Neutrophil (primary cell): ENCODE data around the gene MGAT4A.

Experiments
- H3K27ac ChIP-seq: fragments of 200-600 bp; sonication (generic); 2 replicates; pipeline ENCODE4 v1.5.1; 2016; ENCODE audit warnings: mild to moderate bottlenecking, moderate library complexity
- H3K27me3 ChIP-seq: fragments of 200-600 bp; sonication (generic); 2 replicates; pipeline ENCODE4 v1.6.0; 2016; ENCODE audit warnings: mild to moderate bottlenecking
- H3K36me3 ChIP-seq: fragments of 200-600 bp; sonication (generic); 2 replicates; pipeline ENCODE4 v1.5.1; 2017
- H3K4me1 ChIP-seq, 2 experiments: fragments of 200-600 bp in 1 of 2; sonication (generic) in 1 of 2; 1 replicate in 1 of 2; 2 replicates in 1 of 2; pipeline versions ENCODE4 v1.5.1 to v1.6.1; 2013 to 2016; ENCODE audit warnings: low read depth in 1 of 2, low read length in 1 of 2, mild to moderate bottlenecking in 1 of 2, moderate library complexity in 1 of 2; ENCODE audit not compliant: control insufficient read depth in 1 of 2, insufficient read depth in 1 of 2
- H3K4me3 ChIP-seq, 2 experiments: fragments of 200-600 bp in 1 of 2; sonication (generic) in 1 of 2; 1 replicate in 1 of 2; 2 replicates in 1 of 2; pipeline ENCODE4 v1.5.1; 2013 to 2016; ENCODE audit warnings: low read depth in 1 of 2, low read length in 1 of 2, mild to moderate bottlenecking in 1 of 2, moderate library complexity in 1 of 2
- H3K9me3 ChIP-seq: fragments of 200-600 bp; sonication (generic); 2 replicates; pipeline ENCODE4 v1.5.1; 2016
- TF ChIP-seq, protein P1 (sequence below): fragments of 200-600 bp; sonication (generic); IDR thresholded peaks from 2 replicates; pipeline ENCODE4 v1.5.1; 2016; ENCODE audit warnings: antibody characterized with exemption

Gene MGAT4A

DNA sequence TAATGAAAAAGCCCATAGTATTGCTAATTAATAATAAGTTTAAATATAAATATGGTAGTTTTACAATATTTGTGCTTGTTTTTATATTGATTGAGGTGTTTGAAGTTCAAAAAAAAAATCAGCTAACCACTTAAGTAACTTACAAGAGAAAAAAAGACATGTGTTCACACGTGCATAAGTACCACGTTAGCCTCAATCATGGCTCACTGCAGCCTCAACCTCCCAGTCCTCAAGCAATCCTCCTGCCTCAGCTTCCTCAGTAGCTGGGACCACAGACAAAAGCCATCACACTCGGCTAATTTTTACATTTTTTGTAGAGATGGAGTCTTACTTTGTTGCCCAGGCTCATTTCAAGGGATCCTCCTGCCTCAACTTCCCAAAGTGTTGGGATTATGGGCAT, 19.4 kb downstream of the MGAT4A start:
- no peaks in the 10 kb centered on the region for H3K27me3 ChIP-seq
- H3K36me3 ChIP-seq: peaks cover 6% of the 10 kb centered on the region
- no peaks in the 10 kb centered on the region for H3K9me3 ChIP-seq
- peak overlapping the region in 1 of 2 experiments; percentile 50 for H3K4me3 ChIP-seq
- no peak overlapping the region for H3K27ac ChIP-seq
- peaks cover 18 to 26% of the 10 kb centered on the region in 2 experiments for H3K4me1 ChIP-seq
- TF ChIP-seq, protein P1, sequence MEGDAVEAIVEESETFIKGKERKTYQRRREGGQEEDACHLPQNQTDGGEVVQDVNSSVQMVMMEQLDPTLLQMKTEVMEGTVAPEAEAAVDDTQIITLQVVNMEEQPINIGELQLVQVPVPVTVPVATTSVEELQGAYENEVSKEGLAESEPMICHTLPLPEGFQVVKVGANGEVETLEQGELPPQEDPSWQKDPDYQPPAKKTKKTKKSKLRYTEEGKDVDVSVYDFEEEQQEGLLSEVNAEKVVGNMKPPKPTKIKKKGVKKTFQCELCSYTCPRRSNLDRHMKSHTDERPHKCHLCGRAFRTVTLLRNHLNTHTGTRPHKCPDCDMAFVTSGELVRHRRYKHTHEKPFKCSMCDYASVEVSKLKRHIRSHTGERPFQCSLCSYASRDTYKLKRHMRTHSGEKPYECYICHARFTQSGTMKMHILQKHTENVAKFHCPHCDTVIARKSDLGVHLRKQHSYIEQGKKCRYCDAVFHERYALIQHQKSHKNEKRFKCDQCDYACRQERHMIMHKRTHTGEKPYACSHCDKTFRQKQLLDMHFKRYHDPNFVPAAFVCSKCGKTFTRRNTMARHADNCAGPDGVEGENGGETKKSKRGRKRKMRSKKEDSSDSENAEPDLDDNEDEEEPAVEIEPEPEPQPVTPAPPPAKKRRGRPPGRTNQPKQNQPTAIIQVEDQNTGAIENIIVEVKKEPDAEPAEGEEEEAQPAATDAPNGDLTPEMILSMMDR: no peak

DNA sequence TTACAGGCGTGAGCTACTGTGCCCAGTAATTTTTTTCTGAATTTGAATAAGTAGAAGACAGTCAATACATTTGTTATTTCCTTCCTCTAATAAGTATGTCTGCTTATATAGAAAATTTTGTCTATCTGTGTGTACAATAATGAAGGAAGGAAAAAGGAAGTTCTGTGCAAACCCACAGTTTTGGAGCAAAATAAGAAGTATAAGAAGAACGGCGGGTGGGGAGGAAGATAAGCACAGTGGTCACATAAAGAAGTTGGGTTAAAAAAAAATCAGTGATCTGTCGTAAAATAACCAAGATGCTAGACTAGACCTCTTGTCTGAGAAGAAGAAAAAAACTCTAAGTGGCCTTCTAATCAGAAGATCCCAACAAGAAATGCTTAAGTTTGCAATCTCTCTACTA, 20.2 kb downstream of the MGAT4A start:
- peak overlapping the region; percentile 31 to 50 for H3K4me3 ChIP-seq
- peaks cover 18 to 26% of the 10 kb centered on the region in 2 experiments for H3K4me1 ChIP-seq

DNA sequence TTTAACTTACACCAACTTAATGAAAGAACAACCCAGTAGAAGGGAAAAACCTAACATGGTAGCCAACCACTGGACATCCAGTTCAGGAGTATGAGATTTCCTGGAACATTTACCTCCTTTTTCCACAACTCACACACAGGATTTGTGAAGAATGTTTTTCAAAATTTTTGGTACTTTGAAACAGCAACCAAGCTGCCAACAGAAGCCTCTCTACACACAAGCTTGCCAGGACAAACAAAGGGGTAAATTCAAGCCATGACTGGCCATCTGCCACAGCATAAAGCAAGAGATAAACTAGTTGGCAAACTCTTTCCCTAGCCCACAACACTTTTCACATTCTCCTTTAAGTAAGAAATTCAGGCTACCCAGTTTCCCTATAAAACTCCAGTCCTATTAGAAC, 21.4 kb downstream of the MGAT4A start:
- no peaks in the 10 kb centered on the region for H3K27me3 ChIP-seq
- TF ChIP-seq, protein P1: no peak
- no peak overlapping the region for H3K4me3 ChIP-seq
- peaks cover 18 to 26% of the 10 kb centered on the region in 2 experiments for H3K4me1 ChIP-seq
- H3K27ac ChIP-seq: peak overlapping the region; percentile 76
- H3K36me3 ChIP-seq: no peaks in the 10 kb centered on the region
- H3K9me3 ChIP-seq: no peaks in the 10 kb centered on the region

More for the DNA sequence above, 20.2 kb downstream of the MGAT4A start:
- no peaks in the 10 kb centered on the region for H3K27me3 ChIP-seq
- H3K9me3 ChIP-seq: no peaks in the 10 kb centered on the region
- peak overlapping the region; percentile 76 for H3K27ac ChIP-seq
- peaks cover under 1% of the 10 kb centered on the region for H3K36me3 ChIP-seq
- TF ChIP-seq, protein P1: no peak

DNA sequence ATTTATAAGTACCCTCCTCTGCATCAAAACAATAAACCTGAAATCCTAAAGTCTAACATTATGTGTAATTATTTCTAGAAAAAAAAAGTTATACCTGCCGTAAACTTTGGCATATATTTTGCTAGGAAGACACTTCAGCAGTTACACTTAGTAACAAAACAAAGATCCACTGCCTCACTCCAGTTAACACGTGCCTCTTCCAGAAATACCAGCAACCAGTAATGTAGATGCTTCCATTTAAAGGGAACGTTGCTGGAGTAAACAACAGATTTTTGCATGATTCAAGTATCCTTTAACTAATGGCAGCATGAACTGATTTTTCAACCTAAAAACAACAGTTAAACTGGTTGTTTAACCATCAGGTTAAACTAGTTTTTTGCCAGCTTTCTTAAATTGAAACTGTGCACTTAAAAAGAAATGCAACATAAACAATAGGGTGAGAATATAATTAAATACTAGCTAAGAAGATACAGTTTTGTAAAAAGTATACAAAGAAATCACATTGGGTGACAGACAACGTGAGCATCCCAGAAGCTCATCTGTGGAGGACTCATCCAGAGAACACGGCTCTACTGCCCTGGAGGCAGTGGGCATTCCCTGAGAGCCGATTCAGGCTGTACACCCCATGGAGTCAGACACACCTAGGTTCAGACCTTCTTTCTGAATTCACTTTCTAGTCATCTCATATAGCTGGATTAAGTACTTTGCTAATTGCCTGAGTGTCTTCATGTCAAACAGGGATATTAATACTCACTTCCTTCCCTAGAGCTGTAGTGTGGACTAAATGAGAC, 22.3 kb downstream of the MGAT4A start:
- Histone ChIP-seq H3K27me3 (no peaks in the 10 kb centered on the region), H3K27ac (no peak overlapping the region), H3K9me3 (no peaks in the 10 kb centered on the region), H3K4me1 (peaks cover 27 to 35% of the 10 kb centered on the region in 2 experiments), H3K4me3 (no peak overlapping the region), H3K36me3 (no peaks in the 10 kb centered on the region)
- TF ChIP-seq, protein P1: no peak

DNA sequence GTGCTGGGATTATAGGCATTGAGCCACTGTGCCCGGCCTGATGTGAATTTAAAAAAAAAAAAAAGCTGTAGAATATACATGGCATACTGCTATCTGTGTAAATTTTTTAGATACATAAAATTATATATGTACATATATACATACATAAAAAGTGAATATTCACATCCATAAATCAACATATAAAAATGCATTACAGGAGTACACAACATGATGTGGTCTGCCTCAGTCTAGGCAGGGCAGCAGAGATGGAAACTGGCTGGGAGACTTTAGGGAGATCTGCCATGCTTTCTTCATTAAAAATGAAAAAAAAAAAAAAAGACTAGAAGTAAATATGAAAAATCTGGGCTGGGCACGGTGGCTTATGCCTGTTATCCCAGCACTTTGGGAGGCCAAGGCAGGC, 24.3 kb downstream of the MGAT4A start:
- Histone ChIP-seq H3K4me3 (no peak overlapping the region), H3K27ac (no peak overlapping the region), H3K4me1 (peaks cover 43 to 45% of the 10 kb centered on the region in 2 experiments), H3K9me3 (no peaks in the 10 kb centered on the region), H3K36me3 (no peaks in the 10 kb centered on the region), H3K27me3 (no peaks in the 10 kb centered on the region)
- TF ChIP-seq, protein P1: no peak
